SHP77 treated with DMSO at 0.1 percent for 48 hours (cell line): ENCODE data around the gene ZNF792.
"Not testable (repeated sequence)": the region's sequence is repeated elsewhere in the genome, so short reads cannot be mapped to it uniquely, and the experiment has no call there.

ENCODE experiments used
- DNase-seq: peaks from one replicate; lab custom pipeline; 2025; lab: John Stamatoyannopoulos, UW

The ZNF792 gene

DNA sequence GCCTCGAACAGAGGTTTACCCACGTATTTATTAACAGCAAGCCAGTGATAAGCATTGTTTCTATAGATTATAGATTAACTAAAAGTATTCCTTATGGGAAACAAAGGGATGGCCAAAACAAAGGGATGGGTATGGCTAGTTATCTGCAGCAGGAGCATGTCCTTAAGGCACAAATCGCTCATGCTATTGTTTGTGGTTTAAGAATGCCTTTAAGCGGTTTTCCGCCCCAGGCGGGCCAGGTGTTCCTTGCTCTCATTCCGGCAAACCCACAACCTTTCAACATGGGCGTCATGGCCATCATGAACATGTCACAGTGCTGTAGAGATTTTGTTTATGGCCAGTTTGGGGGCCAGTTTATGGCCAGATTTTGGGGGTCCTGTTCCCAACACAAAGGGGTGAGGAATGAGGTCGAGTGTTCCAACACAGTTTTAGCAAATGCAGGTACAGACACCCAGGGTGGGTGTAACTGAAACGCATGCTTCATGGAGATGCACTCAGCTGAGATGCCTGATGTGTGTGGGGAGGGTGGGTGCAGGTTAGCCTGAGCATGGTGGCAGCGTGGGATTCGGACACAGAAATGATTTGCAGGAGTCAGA is 6.3 kb upstream of the ZNF792 start:
- DNase-seq: not testable (repeated sequence)

DNA sequence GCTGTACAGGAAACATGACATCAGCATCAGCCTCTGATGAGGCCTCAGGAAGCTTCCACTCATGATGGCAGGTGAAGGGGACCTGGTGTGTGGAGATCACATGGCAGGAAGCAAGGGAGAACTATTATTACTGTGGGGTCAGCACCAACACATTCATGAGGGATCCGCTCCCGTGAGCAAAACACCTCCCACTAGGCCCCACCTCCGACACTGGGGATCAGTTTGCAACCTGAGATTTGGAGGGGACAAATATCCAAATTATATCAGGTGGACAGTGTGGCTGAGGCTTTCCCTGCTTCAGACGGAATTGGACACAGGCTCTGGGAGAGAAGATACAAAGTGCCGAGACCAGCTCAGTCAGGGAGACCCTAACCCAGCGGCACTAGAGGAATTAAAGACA is 5.7 kb upstream of the ZNF792 start:
- no peak for DNase-seq

DNA sequence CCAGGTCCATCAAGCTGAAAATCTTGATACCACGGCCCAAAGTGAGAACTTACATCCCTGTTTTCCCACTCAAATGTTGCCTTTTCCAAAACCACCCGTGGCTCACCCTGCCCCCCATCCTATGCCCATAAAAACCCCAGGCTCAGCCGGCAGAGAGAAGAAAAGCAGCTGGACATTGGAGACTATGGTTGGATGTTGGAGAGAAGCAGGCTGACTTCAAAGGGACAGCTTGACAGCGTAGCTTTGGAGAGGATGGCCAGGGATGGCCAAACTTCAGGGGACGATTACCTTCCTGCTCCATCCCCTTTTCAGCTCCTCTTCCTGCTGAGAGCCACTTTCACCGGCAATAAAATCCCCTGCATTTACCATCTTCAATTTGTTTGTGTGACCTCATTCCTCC is 3.5 kb upstream of the ZNF792 start:
- no peak for DNase-seq

DNA sequence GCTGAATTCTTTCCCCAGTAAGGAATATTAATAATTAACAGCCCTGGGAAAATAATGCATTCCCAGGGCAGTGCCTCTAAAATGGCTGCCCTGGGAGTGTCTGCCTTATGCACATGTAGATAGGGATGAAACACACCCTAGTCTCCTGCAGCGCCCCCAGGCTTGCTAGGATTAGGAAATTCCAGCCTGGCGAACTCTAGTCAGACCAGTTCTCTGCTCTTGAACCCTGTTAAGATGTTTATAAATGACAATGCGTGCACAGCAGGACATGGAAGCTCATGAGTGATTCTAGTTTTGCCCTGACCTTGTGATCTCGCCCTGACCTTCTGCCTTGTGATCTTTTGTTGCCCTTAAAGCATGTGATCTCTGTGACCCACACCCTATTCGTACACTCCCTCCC is 1.5 kb upstream of the ZNF792 start:
- not testable (repeated sequence) for DNase-seq

DNA sequence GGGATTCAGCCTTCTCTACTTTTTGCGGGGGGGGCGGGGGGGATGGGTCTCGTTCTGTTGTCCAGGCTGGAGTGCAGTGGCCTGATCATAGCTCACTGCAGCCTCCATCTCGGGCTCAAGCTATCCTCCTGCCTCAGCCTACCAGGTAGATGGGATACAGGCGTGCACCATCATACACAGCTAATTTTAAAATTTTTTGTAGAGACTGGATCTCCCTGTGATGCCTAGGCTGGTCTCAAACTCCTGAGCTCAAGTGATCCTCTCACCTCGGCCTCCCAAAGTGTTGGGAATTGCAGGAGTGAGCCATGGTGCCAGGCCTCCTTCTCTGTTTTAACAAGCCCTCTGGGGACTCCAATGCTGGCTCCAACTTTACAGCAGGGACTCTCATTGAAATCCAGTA is 569 bp upstream of the ZNF792 start:
- DNase-seq: no peak

DNA sequence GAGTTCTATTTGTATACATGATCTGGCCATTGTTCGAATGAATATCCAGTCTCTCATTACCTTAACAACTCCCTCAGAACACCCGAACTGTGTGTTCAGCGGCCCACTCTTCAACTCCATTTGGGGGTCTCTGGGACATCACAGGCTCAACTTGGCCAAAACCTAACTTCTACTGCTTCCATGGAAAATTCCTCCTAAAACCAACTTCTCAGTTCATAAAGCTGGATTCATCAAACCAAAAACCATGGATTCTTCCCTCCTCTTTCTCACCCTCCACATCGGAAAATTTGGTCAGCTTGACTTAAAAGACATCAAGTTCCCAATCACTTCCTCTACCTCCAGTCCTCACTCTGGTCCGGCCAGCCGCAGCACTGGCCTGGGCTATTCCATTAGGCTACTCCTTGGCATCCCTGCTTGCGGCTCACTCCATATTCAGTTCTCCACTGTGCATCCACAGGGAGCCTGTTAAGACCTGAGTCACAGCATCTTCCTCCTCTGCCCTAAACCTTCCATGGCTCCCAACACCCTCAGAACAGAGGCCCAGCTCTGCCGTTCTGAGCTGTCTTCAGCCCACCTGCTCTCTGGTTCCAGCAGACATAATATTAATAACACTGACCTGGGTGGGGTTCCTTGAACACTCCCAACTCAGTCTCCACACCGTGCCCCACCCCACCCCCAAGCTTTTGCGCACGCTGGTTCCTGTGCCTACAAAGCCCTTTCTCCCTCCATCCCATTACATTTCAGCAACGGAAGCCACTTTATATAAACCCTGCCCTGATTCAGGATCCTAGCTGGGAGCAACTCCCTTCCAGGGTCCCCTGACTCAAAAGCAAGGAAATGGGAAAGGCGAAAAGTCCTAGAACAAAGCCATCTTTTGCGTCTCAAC is 1.1 kb downstream of the ZNF792 start:
- no peak for DNase-seq

DNA sequence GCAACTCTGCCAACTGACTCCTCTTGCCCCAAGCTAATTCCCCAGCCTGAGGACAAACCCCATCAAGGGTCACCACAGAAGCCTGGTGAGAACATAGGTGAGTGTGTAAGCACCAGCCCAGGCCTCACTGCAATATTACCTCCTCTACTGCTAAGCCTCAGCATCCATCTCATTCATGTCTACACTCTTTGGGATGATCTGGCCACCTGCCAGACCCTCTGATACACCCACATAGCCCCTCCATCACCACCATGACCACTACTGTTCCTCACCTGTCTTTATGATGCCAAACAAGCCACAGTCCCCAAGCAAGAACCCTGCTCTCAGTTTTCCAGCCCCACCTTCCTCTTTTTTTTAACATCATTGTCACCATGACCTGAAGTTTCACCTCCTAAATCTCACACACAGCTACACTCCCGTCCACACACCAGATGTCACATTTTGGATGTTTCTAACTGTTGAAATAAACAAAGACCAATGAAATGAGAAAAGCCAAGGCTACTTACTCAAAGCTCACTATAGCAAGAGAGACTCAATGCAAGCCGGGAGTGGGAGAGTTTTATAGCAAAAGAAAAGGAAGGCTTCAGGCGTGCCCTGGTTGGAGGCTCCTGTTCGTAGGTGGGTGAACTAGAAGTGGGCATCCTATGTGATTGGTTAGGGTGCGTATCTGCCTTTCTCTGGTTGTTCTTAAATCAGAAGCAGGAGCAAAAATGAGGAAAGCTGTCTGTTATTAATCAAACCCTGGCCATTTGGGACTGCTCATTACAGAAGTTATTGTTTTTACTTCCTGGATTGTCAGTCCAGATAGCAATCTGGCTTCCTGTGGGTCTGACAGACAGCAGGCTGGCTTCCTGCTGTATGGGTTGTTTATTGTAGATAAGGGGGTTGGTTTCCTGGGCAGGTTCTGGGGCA is 2.0 kb downstream of the ZNF792 start:
- no peak for DNase-seq

DNA sequence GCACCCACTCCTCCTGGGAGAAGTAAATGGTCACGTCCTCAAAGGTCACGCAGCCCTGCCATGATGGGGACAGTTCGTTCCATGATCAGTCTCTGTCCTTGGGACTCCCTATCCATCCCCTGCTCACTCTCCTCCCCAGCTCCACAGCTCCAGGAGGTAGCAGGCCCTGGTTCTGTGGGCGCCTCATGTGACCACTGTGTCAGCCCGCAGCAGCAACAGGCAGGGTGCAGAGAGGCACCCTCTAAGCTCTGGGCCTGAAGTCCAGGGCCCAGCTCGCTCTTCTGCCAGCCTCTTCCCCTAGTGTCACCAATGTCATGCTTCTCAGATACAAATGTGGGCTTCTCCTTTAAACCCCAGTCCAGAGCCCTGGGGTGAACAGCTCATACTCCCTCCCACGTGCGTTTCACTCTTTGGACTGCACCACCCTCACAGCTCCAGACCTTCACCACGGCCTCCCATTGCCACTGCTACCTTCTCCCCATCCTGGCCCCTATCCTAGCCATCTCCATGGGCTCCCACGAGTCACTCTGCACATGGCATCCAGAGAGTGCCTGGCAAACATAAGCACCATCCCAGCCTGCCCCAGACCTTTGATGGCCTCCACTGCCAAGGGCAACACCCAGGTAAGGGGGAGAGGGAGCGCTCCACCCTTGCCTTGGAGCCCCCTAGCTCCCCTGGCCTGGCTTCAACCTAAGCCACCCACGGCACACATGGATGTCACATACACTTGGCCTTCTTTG is 2.9 kb downstream of the ZNF792 start:
- DNase-seq: no peak

DNA sequence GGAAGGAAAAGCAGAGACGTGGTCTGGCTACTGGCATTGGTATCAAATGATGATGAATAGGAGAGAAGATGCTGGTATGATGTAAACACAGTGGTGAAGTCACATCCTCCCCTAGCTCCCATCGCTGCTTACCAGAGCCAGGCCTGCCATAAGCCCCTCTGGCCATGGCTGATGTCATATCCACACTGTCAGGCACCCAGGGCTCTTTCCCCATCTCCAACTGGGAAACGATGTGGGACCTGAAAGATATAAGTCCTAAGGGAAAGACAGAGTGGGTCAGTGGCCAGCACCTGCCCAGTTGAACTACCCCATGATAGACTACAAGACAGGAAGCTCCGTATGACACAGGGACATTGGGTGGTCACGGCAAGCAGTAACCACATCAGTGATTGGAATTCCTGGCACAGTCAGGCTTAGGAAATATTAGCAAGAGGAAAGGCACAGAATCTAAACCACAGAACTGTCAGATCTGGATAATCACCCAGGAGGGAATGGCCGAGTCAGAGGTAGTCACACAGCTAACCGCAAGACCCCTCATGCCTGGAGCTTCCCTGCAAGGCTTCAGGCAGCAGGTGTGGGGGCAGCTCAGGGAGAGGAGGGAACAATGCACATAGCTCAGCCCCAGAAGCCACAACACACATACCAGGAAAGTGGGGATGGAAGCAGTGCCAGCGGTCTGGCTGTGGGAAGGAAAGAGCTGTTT is 3.8 kb downstream of the ZNF792 start:
- no peak for DNase-seq

DNA sequence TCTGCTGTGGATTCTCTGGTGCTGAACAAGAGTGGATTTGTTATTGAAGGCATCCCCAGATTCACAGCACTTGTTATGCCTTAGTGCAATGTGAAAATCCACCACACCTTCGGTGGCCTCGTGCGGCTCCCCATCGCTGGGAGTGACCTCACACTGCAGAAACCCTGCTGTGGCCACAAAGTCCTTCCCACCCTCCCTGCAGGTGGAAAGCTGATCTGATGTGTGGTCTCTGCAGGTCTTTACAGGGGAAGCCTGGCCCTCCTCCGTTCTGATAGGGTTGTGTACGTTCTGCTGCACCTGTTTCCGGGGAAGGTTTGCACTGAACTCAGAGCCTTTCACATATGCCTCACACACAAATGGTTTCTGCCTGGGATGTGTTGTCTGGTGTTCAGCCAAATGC is 5.0 kb downstream of the ZNF792 start:
- DNase-seq: no peak

DNA sequence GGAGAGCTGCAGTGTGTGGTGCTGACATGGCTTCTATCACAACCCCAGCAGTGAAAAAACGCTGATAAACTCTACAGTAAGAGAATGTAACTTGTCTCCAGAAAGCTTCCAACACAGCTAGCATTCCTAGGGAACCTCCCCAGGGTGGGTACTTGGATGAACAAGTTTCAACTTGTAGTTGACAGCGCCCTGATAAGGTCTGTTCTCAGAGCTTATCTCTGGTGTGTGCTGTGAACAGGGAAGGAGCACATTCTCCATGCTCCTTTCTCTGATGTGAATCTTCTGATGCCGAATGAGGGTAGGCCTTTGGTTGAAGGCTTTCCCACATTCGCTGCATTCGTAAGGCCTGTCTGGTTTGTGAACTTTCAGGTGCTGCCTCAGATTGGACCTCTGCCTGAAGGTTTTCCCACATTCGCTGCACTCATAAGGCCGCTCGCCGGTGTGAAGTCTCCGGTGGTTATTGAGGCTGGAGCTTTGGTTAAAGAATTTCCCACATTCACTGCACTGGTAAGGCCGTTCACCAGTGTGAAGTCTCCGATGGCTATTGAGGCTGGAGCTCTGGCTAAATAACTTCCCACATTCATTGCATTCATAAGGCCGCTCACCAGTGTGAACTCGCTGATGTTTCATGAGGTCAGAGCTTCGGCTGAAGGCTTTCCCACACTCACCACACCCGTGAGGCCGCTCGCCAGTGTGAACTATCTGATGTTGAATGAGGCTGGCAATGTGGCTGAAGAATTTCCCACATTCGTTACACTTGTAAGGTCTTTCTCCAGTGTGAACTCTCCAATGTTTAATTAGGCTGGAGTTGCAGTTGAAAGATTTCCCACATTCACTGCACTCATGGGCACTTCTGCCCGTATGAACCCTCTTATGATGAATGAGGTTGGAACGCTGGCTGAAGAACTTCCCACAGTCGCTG is 5.9 kb downstream of the ZNF792 start:
- no peak for DNase-seq

DNA sequence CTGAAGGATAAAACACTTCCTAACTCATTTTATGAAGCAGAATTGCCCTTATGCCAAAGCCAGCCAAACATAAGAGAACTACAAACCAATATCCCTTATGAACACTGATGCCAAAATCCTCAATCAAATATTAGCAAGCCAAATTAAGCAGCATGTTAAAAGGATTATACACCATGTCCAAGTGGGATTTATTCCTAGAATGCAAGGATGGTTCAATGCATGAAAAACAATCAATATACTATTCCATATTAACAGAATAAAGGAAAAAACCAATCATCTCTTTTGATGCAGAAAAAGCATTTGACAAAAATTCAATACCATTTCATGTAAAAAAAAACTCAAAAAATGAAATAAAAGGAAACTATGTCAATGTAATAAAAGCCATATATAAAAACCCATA is 10.9 kb downstream of the ZNF792 start:
- DNase-seq: no peak

DNA sequence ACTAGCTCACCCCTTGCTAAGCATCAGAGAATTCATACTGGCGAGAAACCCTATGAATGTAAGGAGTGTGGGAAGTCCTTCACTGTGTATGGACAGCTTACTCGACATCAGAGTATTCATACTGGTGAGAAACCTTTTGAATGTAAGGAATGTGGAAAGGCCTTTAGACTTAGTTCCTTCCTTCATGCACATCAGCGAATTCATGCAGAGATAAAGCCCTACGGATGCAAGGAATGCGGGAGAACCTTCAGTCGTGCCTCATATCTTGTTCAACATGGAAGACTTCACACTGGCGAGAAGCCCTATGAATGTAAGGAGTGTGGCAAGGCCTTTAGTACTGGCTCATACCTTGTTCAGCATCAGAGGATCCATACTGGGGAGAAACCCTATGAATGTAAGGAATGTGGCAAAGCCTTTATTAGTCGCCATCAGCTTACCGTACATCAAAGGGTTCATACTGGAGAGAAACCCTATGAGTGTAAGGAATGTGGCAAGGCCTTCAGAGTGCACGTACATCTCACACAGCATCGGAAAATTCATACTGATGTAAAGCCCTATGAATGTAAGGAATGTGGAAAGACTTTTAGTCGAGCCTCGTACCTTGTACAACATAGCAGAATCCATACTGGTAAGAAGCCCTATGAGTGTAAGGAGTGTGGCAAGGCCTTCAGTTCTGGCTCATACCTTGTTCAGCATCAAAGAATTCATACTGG is 20.0 kb downstream of the ZNF792 start:
- DNase-seq: no peak

DNA sequence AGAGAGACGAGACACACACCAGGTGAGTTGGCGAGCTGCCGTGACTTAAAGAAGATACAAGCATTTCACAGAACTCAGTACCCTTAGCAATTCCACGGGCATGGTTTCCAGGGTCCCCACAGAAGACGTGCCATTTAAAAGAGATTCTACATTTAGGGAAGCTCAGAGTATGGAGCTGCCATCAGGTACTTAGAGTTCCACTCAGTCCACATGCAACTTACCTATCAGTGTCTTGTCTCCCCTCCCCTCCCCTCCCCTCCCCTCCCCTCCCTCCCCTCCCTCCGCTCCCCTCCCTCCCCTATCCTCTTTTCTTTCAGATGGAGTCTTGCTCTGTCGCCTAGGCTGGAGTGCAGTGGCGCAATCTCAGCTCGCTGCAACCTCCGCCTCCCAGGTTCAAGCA is 25.1 kb downstream of the ZNF792 start:
- DNase-seq: no peak

DNA sequence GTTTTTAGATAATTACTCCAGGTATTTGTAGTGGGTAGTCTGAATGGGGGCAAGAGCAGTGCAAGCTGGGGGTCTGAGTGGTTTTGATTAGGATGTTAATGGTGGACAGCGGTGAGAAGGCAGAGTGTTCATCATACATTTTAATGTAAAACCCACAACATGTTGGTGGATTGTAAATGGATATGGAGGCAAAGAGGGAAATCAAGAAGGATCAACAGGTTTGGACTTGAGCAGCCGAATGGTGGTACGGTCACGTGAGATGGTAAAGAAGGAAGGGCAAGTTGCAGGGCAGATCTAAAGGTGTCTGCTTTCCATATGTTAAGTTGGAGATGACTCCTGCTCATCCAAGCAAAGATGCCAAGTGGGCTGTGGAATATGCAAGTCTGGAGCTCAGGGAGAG is 27.8 kb downstream of the ZNF792 start:
- no peak for DNase-seq

DNA sequence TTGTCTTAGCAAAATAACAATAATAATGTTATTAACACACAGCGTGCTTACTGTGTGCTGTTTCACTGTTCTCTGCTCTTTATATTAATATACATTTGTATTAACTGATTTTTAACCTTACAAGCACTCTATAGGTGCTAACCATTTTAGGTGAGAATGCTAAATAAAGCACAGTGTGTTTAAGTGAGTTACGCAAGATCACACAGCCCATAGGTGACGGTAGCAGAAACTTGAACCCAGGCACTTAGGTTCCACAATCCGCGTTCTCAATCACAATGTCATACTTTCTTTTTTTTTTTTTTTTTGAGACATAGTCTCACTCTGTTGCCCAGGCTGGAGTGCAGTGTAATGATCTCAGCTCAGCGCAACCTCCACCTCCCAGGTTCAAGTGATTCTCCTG is 31.5 kb downstream of the ZNF792 start:
- no peak for DNase-seq

DNA sequence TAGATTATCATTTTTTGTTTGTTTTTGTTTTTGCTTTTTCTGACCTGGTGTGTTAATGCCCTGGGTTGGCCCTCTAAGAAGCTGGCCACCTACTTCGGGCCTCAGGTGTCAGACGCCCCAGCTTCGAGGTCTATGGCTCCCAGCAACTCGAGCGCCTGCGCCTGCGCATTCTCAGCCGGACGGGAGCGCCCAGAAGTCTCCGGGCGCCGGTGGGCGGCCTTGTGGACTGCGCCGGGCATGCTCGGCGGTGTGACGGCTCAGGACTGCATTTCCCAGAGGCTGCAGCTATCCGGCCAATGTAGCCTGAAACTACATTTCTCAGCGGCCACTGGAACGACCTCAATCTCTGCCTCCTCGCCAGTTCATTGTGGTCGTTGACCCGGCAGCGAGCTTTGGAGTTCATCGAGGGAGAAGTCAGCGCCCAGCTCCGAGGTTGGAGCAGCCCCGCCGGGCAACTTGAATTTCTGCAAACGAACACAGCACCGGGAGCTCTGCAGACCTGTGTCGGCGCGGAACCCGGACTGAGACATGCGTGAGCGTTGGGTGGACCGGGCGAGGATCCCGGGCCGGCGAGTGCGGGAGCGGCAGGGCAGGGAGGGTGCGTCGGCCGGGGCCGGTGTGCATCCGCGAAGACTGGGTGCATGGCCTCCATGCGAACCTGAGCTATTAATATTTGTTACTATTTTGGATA is 37.2 kb downstream of the ZNF792 start, which contains the start of gene ZNF30:
Gene ZNF30 (plus strand): TSS at position 219 of the 691 bp plus-strand sequence. CDS start 3,045 bp downstream, outside the sequence.
- DNase-seq: peak; percentile 51

DNA sequence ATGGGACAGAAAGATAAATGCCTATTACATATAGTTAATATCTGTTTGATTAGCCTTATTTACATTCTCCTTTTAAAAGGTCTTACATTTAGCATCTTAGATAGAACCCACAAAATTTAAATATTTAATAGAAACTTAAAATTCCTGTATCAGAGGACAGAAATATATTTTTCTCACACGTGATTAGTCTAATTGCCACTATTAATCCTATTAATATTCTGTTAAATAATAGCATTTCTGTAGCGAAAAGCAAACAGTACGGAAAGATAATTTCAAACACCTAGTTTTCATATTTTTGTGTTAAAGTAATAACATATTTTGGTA is 37.7 kb downstream of the ZNF792 start:
- DNase-seq: no peak

DNA sequence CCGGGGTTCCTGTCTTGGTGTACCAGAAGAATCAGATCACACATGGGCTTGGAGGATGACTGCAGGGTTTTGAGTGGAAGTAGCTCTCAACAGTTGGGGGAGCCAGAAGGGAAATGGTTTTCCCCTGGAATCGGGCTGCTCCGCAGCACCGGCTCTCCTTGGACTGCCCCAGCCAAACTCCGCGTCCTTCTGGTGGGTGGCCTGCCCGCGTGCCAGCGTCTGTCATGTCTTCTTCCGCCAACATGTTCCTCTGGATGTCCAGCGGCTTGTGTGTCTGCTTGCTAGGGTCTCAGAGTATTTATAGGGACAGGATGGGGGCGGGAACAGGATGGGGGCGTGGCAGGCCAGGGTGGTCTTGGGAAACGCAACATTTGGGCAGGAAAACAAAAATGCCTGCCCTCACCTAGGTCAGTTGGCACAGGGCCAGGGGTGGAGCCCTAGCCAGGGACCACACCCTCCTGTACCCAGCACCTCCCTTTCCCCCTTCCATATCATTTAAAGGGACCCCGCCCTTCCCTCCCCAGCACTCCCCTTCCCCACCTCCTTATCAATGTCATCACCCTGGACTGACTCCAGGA is 38.7 kb downstream of the ZNF792 start:
- no peak for DNase-seq
